Endothelial cell of umbilical vein (primary cell): ENCODE measurements around the gene LMLN. TPM values are rescaled to one million over a fixed set of nuclear protein-coding genes. Genes with fewer than 3 reads are reported as not detected.

Experiments used
- BruUV-seq: library from RNA; stranded (reverse); fragments of 400-500 nt; replicated peaks from 2 replicates; lab custom pipeline; 2021; lab: Mats Ljungman, UMichigan
- CTCF ChIA-PET: fragments of 300-600, 350-600 bp; sonication (Branson Sonifier 250); formaldehyde crosslinking; loops from one replicate; lab custom pipeline; 2021; ENCODE audit warnings: antibody characterized with exemption, inconsistent platforms; lab: Charles Lee
- POLR2A ChIA-PET: fragments of 300-600, 350-600 bp; sonication (Branson Sonifier 250); formaldehyde crosslinking; loops from one replicate; lab custom pipeline; 2021; ENCODE audit warnings: antibody characterized with exemption, inconsistent platforms; lab: Charles Lee
- DNase-seq: peaks from one replicate; pipeline ENCODE4 v3.0.0-alpha.2; 2011; ENCODE audit warnings: low read depth, low spot score
- FAIRE-seq: peaks from 2 replicates; lab custom pipeline; 2011; peaks lifted over from hg19 to GRCh38; lab: Jason Lieb, UNC
- H2AFZ ChIP-seq: 2 replicates; pipeline ENCODE4 v1.6.0; 2012; ENCODE audit warnings: low read depth, low read length, control low read depth, inconsistent platforms
- H3K27ac ChIP-seq: 2 replicates; pipeline ENCODE4 v1.5.1; 2011; ENCODE audit warnings: low read depth, mild to moderate bottlenecking, control low read depth, low read length, moderate library complexity; ENCODE audit not compliant: insufficient read depth
- H3K27me3 ChIP-seq, 2 experiments: 2 replicates each; pipeline versions ENCODE4 v1.6.0 to v1.6.1; 2011; ENCODE audit warnings: low read length in 2 of 2, mixed read lengths in 1 of 2; ENCODE audit not compliant: control insufficient read depth in 2 of 2, insufficient read depth in 2 of 2
- H3K36me3 ChIP-seq, 2 experiments: 2 replicates in 1 of 2; 3 replicates in 1 of 2; pipeline ENCODE4 v1.5.1; 2011; ENCODE audit warnings: low read length in 2 of 2, mild to moderate bottlenecking in 1 of 2, moderate library complexity in 1 of 2; ENCODE audit not compliant: control insufficient read depth in 2 of 2, insufficient read depth in 2 of 2; ENCODE audit errors: extremely low read depth in 1 of 2
- H3K4me1 ChIP-seq: 3 replicates; pipeline ENCODE4 v1.5.1; 2011; ENCODE audit warnings: mild to moderate bottlenecking, low read length; ENCODE audit not compliant: control insufficient read depth, insufficient read depth; ENCODE audit errors: extremely low read depth
- H3K4me2 ChIP-seq: 2 replicates; pipeline ENCODE4 v1.6.1; 2011; ENCODE audit warnings: low read length, control low read depth, mixed read lengths; ENCODE audit not compliant: insufficient read depth
- H3K4me3 ChIP-seq, 3 experiments: fragments of 200-600 bp in 1 of 3; sonication (generic), shearing (Covaris generic) in 1 of 3; replicated peaks in 1 of 3; 2 replicates each; pipeline ENCODE4 v1.5.1; 2011 to 2016; ENCODE audit warnings: control low read depth in 3 of 3, low read length in 3 of 3, mild to moderate bottlenecking in 2 of 3, inconsistent platforms in 1 of 3, low read depth in 1 of 3, moderate library complexity in 1 of 3; ENCODE audit not compliant: insufficient read depth in 1 of 3
- H3K79me2 ChIP-seq: 2 replicates; pipeline ENCODE4 v1.6.0; 2012; ENCODE audit warnings: low read length, inconsistent platforms; ENCODE audit not compliant: control insufficient read depth, insufficient read depth
- H3K9ac ChIP-seq: replicated peaks from 2 replicates; pipeline ENCODE3; 2011; ENCODE audit warnings: low read length, control low read depth; ENCODE audit not compliant: insufficient read depth; ENCODE audit errors: extremely low read depth
- H3K9me1 ChIP-seq: replicated peaks from 3 replicates; pipeline ENCODE4 v1.6.0; 2011; ENCODE audit warnings: mild to moderate bottlenecking, low read length; ENCODE audit not compliant: control insufficient read depth, insufficient read depth; ENCODE audit errors: extremely low read depth
- H3K9me3 ChIP-seq: replicated peaks from 2 replicates; pipeline ENCODE4 v1.5.1; 2012; ENCODE audit warnings: low read length, inconsistent platforms; ENCODE audit not compliant: control insufficient read depth, insufficient read depth
- H4K20me1 ChIP-seq: replicated peaks from 2 replicates; pipeline ENCODE3; 2011; ENCODE audit warnings: mild to moderate bottlenecking, low read length; ENCODE audit not compliant: control insufficient read depth, insufficient read depth; ENCODE audit errors: extremely low read depth
- EZH2 ChIP-seq: IDR thresholded peaks from 2 replicates; pipeline ENCODE4 v1.6.1; 2012; ENCODE audit warnings: borderline replicate concordance, low read depth, mild to moderate bottlenecking, moderate library complexity, low read length, inconsistent platforms; ENCODE audit not compliant: severe bottlenecking
- FOS ChIP-seq: IDR thresholded peaks from 2 replicates; pipeline ENCODE4 v1.6.1; 2011; ENCODE audit warnings: mild to moderate bottlenecking, low read length, moderate library complexity, borderline replicate concordance; ENCODE audit not compliant: insufficient read depth
- GATA2 ChIP-seq: IDR thresholded peaks from 2 replicates; pipeline ENCODE4 v1.7.0; 2011; ENCODE audit warnings: low read depth, mild to moderate bottlenecking, moderate library complexity, mixed read lengths, low read length; ENCODE audit not compliant: insufficient read length, insufficient read depth
- JUN ChIP-seq: IDR thresholded peaks from 2 replicates; pipeline ENCODE4 v1.6.1; 2011; ENCODE audit warnings: borderline replicate concordance, low read depth; ENCODE audit not compliant: insufficient read length, insufficient read depth
- MYC ChIP-seq: IDR thresholded peaks from one replicate; pipeline ENCODE4 v1.6.1; 2011; ENCODE audit warnings: mild to moderate bottlenecking, low read depth, low read length
- POLR2A ChIP-seq: IDR thresholded peaks from 2 replicates; pipeline ENCODE4 v1.6.1; 2012; ENCODE audit warnings: low read depth, mild to moderate bottlenecking, control low read depth, low read length
- POLR2AphosphoS5 ChIP-seq: IDR thresholded peaks from 2 replicates; pipeline ENCODE4 v1.6.1; 2012; ENCODE audit warnings: low read depth, mild to moderate bottlenecking, control low read depth, low read length, moderate library complexity; ENCODE audit not compliant: insufficient read depth
- dilution Hi-C: fragments of 300-500 bp; cut with MboI; formaldehyde crosslinking; loops from one replicate; pipeline ENCODE4 v1.15.0; 2019; ENCODE audit warnings: low sequenced_read_pairs; ENCODE audit not compliant: extremely low pct_ligation_motif_present
- intact Hi-C: fragments of 100-400 bp; cut with micrococcal nuclease; formaldehyde crosslinking; loops from one replicate; pipeline ENCODE4 v1.10.0; 2022
- polyA plus RNA-seq, 4 experiments: library from polyadenylated mRNA; depleted of rRNA in 3 of 4; stranded (reverse) in 3 of 4; unstranded in 1 of 4; fragments of >200 nt; gene quantifications; 2 replicates each; pipeline versions ENCODE4 v1.2.1 to v1.2.3, GENCODE V29; 2011 to 2012; ENCODE audit warnings: missing spikeins in 1 of 4
- total RNA-seq: library from RNA; stranded (reverse); gene quantifications from 2 replicates; pipeline ENCODE4 v1.2.3, GENCODE V29; 2021
- TF ChIP-seq, protein P1 (sequence below): IDR thresholded peaks from 2 replicates; pipeline ENCODE4 v1.6.1; 2011; ENCODE audit not compliant: insufficient read depth, insufficient read length
- TF ChIP-seq, protein P2 (sequence below), 2 donors: IDR thresholded peaks; 1 replicate in 1 of 2; 2 replicates in 1 of 2; pipeline ENCODE4 v1.5.1; 2011; ENCODE audit warnings: low read length in 2 of 2, mild to moderate bottlenecking in 2 of 2, moderate library complexity in 2 of 2, control low read depth in 1 of 2, inconsistent platforms in 1 of 2, low read depth in 1 of 2; ENCODE audit not compliant: insufficient read depth in 1 of 2; ENCODE audit errors: extremely low read depth in 1 of 2

The LMLN gene
- total and polyA plus RNA-seq, 2 donors (not counting 3 experiments of a cell fraction or from before 2014, with no cell fraction given): 4.8 to 6.5 TPM

DNA sequence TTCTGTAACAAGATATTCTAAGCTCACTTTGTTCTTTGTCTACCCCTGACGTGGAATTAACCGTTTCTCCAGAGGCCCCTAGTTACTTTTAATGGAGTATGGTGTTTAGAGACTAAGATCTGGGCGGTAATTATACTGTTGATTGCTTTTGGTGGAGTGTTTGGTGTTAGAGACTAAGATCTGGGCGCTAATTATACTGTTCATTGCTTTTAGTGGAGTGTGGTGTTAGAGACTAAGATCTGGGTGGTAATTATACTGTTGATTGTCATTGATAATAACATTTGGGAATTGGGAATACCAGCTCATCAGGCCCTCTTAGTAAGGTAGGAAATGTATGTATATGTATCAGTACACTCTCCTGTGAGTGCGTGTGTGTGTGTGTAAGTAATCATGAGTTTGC, 66.6 kb downstream of the LMLN start:
- Histone ChIP-seq H3K4me1 (no peaks in the 10 kb centered on the region), H3K9me1 (no peaks in the 10 kb centered on the region), H4K20me1 (no peaks in the 10 kb centered on the region), H3K9me3 (no peaks in the 10 kb centered on the region), H3K4me3 (no peak overlapping the region), H3K4me2 (no peak overlapping the region), H3K79me2 (no peaks in the 10 kb centered on the region), H3K36me3 (no peaks in the 10 kb centered on the region), H3K27me3 (no peaks in the 10 kb centered on the region), H3K27ac (no peak overlapping the region), H3K9ac (no peak overlapping the region), H2AFZ (no peak overlapping the region)
- intact Hi-C loops (no loop called here), dilution Hi-C loops (no loop called here)
- ChIA-PET CTCF (no interaction called here), POLR2A (no interaction called here)
- FAIRE-seq (no peak), DNase-seq (no peak)
- TF ChIP-seq MYC (no peak), POLR2AphosphoS5 (no peak), FOS (no peak), POLR2A (no peak), JUN (no peak), EZH2 (no peak), GATA2 (no peak)
- TF ChIP-seq, protein P1, sequence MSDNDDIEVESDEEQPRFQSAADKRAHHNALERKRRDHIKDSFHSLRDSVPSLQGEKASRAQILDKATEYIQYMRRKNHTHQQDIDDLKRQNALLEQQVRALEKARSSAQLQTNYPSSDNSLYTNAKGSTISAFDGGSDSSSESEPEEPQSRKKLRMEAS: no peak
- TF ChIP-seq, protein P2, sequence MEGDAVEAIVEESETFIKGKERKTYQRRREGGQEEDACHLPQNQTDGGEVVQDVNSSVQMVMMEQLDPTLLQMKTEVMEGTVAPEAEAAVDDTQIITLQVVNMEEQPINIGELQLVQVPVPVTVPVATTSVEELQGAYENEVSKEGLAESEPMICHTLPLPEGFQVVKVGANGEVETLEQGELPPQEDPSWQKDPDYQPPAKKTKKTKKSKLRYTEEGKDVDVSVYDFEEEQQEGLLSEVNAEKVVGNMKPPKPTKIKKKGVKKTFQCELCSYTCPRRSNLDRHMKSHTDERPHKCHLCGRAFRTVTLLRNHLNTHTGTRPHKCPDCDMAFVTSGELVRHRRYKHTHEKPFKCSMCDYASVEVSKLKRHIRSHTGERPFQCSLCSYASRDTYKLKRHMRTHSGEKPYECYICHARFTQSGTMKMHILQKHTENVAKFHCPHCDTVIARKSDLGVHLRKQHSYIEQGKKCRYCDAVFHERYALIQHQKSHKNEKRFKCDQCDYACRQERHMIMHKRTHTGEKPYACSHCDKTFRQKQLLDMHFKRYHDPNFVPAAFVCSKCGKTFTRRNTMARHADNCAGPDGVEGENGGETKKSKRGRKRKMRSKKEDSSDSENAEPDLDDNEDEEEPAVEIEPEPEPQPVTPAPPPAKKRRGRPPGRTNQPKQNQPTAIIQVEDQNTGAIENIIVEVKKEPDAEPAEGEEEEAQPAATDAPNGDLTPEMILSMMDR (IDR thresholded peaks at IDR 0.05; ENCODE audit: extremely low read depth in 1 of 2, insufficient read depth in 1 of 2, low read depth in 1 of 2, low read length in 2 of 2): no peak
- no TSS peak for BruUV-seq
